SK-N-SH (cell line): ENCODE results near the gene MYO18A.

Experiments
- EZH2phosphoT487 ChIP-seq: fragments of 200-600 bp; sonication (generic); IDR thresholded peaks from 2 replicates; pipeline ENCODE4 v1.6.1; 2017; ENCODE audit warnings: low read depth, mixed run types, mild to moderate bottlenecking, antibody characterized with exemption, moderate library complexity, borderline replicate concordance
- FOXM1 ChIP-seq: IDR thresholded peaks from 2 replicates; pipeline ENCODE4 v1.4.0; 2012; ENCODE audit warnings: low read depth, mild to moderate bottlenecking
- RCOR1 ChIP-seq: fragments of 150-350 bp; IDR thresholded peaks from 2 replicates; pipeline ENCODE4 v1.6.1; 2017; ENCODE audit warnings: antibody characterized with exemption, low read length
- TAF1 ChIP-seq: IDR thresholded peaks from 2 replicates; pipeline ENCODE4 v1.6.1; 2012; ENCODE audit warnings: low read depth, mild to moderate bottlenecking, low read length, moderate library complexity, borderline replicate concordance
- TF ChIP-seq, protein P1 (sequence below): fragments of 200-600 bp; sonication (generic); IDR thresholded peaks from 2 replicates; pipeline ENCODE4 v1.6.1; 2017; ENCODE audit warnings: antibody characterized with exemption, mild to moderate bottlenecking, moderate library complexity
- TF ChIP-seq, protein P2 (sequence below): fragments of 150-350 bp; IDR thresholded peaks from 2 replicates; pipeline ENCODE4 v1.6.1; 2017; ENCODE audit warnings: antibody characterized with exemption, low read length, low read depth, borderline replicate concordance
- TF ChIP-seq, protein P3 (sequence below): IDR thresholded peaks from 2 replicates; pipeline ENCODE4 v1.4.0; 2012; ENCODE audit warnings: low read depth

DNA sequence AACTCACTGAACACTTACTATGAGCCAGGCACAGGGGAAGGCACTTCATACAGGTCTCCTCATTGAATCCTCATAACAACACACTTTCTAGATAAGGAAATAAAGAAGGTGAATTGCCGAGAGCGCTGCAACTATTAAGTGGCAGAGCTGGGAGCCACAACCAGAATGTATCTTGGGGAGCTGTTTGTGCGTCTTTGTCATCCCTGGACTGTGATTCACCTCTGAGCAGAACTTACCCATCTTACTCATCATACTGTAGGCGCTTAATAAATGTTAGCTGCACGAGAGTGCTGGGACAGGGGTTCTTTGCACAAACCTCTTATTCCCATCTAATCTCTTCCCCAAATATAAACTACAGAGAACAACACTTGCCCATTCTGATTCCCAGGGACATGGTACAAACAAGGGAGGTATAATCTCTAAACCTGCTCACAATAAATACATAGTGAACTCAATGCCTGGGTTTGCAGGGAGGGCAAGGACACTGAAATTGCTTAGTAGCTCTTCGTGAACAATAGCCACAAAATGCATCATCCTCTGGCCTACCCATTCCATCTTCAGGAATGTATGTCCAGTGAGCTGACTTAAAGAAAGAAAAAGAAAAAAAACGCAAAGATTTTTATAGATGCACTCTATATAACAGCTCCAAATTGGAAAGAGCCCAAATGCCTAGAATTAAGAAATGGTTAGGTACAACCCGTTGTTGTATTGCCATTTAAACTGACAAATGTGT, 43.0 kb downstream of the MYO18A start:
- TF ChIP-seq, protein P1, sequence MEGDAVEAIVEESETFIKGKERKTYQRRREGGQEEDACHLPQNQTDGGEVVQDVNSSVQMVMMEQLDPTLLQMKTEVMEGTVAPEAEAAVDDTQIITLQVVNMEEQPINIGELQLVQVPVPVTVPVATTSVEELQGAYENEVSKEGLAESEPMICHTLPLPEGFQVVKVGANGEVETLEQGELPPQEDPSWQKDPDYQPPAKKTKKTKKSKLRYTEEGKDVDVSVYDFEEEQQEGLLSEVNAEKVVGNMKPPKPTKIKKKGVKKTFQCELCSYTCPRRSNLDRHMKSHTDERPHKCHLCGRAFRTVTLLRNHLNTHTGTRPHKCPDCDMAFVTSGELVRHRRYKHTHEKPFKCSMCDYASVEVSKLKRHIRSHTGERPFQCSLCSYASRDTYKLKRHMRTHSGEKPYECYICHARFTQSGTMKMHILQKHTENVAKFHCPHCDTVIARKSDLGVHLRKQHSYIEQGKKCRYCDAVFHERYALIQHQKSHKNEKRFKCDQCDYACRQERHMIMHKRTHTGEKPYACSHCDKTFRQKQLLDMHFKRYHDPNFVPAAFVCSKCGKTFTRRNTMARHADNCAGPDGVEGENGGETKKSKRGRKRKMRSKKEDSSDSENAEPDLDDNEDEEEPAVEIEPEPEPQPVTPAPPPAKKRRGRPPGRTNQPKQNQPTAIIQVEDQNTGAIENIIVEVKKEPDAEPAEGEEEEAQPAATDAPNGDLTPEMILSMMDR, result no peak
- TF ChIP-seq, protein P2, sequence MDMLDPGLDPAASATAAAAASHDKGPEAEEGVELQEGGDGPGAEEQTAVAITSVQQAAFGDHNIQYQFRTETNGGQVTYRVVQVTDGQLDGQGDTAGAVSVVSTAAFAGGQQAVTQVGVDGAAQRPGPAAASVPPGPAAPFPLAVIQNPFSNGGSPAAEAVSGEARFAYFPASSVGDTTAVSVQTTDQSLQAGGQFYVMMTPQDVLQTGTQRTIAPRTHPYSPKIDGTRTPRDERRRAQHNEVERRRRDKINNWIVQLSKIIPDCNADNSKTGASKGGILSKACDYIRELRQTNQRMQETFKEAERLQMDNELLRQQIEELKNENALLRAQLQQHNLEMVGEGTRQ, result no peak
- TF ChIP-seq RCOR1, result no peak
- no peak for TF ChIP-seq EZH2phosphoT487
- no peak for TF ChIP-seq FOXM1
- TF ChIP-seq, protein P3, sequence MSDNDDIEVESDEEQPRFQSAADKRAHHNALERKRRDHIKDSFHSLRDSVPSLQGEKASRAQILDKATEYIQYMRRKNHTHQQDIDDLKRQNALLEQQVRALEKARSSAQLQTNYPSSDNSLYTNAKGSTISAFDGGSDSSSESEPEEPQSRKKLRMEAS, result no peak
- TF ChIP-seq TAF1, result no peak
